ENCODE results near the gene DIS3L2.
"Not testable (repeated sequence)": the region's sequence is repeated elsewhere in the genome, so short reads cannot be mapped to it uniquely, and the experiment has no call there.

The DIS3L2 gene

DNA sequence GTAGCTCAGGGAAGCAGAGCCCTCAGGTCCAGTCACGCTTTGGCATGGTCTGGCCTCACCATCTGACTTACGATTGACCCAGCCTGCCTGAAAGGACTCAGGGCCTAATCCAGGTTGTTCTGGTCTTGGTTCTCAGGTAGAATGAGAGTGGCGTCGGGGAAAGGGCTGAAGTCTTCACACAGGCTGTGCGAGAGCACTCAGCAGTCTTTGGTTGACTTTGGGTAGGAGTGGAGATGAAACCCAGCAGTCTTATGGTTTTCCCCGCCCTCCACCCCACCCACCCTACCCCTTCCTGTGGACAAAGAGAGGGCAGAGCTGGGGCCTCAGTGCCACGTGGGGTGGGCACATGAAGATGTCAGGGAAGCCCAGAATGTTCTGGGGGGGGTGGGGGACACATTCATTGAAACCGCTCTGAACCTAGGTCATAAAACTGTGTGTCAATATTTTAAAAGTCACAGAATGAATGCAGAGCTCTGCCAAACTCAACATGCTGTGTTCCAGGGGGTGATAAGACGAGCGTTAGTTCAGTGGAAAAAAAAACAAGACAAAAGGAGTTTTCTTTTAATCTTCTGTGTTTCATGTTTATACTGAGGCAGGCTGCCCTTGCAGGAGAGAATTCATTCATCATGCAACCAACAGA is 358.4 kb downstream of the DIS3L2 start:
- DNase-seq (ENCODE audit: low read depth in 2 of 2) = no peak

GRCh38 chr2:232320443-232320803 is 358.9 kb downstream of the DIS3L2 start:
- DNase-seq (ENCODE audit: low read depth in 2 of 2) = no peak

- no peak for DNase-seq (ENCODE audit: low read depth in 2 of 2)
Observed at GRCh38 chr2:232321156-232321816, 359.8 kb downstream of the DIS3L2 start.

DNA sequence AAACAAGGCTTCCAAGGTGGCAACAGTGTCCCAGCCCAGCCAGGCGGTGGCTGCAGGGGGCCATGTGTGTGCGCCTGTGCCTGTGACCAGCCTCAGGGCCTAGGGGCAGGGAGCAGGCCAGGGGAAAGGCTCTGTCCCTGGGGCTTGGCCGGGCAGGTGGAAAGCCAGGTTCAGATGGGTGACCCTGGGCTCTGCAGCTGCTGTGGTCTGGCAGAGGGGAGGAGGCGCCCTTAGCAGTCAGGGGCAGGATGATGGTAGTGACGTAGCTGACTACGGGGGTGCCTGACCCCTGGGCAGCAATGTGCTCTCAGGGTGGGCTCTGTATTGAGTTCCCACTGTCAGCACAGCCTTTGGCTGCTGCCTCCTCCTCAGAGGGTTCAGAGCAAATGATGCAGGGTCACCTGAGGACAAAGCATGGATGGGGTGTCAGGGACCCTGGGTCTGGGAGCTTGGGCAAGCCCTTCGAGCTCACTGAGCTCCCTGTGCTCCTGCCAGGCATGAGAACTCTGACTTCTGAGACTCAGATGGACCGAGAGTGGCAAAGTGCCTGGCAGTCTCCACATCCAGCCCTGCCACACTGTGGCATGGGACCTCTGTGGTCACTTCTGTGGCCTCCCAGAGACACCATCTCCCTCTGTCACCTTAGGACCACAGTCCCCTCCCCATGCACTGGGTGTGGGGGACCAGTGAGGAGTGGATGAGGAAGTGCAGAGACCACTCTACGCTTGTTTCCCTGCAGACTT is 360.5 kb downstream of the DIS3L2 start:
- DNase-seq (ENCODE audit: low read depth in 2 of 2) = no peak

DNA sequence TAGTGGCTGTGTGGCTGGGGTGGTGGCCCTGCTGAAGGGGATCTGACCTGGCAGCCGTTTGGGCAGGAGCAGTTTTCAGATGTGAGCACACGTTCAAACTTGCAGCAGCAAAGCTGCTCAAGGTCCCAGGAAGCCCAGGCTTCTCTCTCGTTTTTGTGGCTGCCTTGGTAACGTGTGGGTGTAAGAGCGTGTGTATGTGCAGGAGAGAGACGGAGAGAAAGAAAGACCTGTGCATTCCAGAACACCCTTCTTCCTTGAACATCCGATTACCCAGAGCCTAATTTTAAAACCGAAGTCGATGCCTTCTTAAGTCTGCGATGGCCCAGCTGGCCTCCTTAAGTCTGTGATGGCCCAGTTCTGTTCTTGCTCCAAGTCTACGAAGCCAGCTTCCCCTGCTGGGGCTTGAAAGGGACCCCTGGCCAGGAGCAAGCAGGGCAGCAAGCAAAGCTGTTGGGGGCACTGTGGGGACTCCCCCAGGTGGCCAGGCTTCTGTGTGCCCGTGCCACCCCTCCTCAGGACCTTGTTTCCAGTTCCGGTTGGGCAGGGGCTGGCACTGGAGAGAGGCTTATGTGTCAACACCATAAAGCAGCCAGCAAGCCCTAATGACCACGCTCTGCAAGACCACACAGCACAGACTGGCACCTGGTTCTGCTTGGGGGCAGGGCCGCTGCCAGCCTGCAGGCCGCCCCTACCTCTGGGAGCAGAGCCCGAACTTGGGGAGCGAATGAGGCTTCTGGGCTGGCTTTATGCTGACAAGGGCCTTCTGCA is 361.2 kb downstream of the DIS3L2 start:
- no peak for DNase-seq (ENCODE audit: low read depth in 2 of 2)

- DNase-seq (ENCODE audit: low read depth in 2 of 2) = no peak
Observed at GRCh38 chr2:232323328-232323650, 361.8 kb downstream of the DIS3L2 start.

GRCh38 chr2:232323967-232324366 is 362.5 kb downstream of the DIS3L2 start:
- DNase-seq (ENCODE audit: low read depth in 2 of 2) = not testable (repeated sequence)

GRCh38 chr2:232324778-232325177 is 363.3 kb downstream of the DIS3L2 start:
- no peak for DNase-seq (ENCODE audit: low read depth in 2 of 2)

DNA sequence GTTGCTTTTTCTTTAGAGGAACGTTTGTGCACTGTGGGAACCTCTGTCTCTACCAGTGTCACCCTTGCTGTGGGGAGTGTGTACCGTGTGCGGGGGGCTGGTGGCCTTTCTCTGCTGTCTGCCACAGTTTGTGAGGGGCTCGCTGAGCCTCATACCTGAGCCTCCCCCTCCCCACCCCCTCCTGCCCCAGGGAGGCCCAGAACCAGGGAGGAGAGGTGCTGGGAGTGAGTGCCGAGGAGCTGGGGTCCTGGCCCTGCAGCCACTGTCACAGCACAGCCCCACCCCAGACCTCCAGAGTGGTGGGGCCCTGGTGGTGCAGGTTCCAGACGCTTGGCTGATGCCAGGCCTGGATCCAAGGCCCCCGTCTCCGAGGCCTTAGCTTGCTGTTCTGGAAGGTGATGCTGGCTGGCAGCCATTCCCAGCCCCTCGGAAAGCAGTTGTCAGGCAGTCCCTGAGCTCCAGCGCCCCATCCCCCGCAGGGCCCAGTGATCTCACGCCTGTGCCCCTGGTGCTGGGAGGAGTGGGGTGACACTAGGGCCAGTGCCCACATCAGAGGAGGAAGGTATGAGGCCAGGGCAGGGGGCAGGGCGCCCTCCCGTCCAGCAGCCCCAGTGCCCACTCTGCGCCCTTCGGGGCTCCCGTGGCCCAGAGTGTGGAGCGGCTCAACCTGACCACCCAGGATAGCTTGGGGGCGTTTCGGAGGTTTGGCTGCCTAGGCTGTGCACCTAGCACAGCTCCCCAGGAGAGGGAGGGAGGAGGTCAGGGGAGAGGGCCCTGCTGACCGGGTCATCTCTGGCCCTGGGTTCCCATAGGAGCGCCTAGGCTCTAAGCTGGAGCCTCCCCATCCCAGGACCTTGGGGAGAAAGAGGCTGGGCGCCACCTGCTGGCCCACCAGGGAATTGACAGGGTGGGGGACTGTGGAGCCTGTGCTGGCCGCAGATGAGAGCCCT is 364.1 kb downstream of the DIS3L2 start:
- no peak for DNase-seq (ENCODE audit: low read depth in 2 of 2)

DNA sequence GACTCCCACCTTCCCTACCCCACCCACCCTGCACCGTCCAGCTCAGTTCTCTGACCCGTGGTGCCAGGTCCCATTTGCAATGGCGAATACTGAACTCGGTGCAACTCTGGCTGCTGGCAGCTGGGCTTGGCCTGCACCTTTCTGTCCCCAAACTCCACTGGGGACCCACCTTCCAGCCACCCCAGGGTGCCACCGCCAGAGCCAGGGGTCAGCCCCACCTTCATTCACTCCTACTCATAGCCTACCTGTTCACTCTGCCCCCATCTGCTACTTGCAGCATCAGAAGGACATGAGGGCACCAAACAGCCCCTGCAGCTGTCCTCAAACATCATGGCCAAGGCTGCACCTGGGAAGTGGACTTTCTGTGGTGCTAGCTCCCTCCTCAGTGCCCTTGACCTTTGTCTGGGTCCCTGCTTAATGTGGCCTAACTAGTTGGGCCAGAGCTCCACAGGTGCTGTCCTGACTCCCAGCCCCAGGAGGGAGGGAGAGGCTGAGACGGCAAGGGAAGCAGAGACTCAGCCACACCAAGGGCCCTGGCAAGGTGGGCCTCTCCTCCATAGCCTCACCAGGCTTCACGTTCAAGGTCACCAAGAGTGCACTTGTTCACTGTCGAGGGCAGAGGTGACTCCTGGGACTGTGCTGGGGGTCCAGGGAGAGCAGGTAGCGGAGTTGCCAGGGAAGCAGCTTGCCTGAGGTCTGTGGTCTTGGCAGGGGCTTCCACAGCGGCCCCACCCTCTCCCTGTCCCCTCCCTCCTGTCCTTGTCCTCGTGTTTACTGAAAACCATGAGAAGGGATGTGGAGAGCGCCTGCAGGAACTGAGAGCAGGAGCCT is 365.0 kb downstream of the DIS3L2 start:
- DNase-seq (ENCODE audit: low read depth in 2 of 2) = not testable (repeated sequence)

DNA sequence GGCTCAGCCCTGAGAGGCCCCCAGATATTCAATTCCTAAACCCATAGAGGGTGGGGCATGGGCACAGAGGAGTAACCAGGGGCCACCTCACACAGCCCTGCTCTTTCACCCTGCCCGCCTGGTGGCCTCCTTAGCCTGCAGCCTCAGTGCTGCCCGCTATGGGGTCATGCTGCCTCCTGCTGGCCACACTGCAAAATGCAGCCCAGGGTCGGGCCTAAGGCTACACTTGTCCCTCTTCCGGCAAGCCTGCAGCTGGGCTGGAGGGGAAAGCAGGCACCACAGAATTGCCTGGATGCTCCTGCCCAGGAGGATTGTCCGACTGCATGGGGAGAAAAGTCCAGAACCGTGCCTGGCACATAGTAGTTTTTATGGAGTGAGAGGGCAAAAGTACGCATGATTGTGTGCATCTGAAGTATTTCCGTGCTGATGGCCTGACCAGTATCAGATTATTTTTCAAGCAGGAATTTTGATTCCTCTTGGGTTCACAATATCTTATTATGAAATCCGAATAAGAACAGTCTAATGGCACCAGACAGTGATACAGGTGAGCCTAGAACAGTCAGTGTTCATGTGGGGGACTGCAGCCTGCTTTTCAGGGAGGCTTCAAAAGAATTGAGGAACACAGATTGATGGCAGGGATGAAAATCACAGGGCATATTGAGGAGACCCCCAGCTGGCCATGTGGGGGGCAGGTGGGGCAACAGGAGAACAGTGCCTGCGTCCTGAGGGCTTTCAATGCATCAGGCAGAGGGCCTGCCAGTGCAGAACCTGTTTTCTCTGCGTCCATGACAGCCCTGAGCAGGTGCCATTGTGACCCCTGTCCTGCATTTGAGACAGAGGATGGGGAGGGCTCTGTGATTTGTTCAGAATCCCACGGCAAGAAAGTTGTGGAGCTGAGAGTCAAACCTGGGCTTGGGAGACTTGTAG is 365.9 kb downstream of the DIS3L2 start:
- DNase-seq (ENCODE audit: low read depth in 2 of 2) = peak; percentile 6

GRCh38 chr2:232328032-232328422 is 366.5 kb downstream of the DIS3L2 start:
- no peak for DNase-seq (ENCODE audit: low read depth in 2 of 2)

DNA sequence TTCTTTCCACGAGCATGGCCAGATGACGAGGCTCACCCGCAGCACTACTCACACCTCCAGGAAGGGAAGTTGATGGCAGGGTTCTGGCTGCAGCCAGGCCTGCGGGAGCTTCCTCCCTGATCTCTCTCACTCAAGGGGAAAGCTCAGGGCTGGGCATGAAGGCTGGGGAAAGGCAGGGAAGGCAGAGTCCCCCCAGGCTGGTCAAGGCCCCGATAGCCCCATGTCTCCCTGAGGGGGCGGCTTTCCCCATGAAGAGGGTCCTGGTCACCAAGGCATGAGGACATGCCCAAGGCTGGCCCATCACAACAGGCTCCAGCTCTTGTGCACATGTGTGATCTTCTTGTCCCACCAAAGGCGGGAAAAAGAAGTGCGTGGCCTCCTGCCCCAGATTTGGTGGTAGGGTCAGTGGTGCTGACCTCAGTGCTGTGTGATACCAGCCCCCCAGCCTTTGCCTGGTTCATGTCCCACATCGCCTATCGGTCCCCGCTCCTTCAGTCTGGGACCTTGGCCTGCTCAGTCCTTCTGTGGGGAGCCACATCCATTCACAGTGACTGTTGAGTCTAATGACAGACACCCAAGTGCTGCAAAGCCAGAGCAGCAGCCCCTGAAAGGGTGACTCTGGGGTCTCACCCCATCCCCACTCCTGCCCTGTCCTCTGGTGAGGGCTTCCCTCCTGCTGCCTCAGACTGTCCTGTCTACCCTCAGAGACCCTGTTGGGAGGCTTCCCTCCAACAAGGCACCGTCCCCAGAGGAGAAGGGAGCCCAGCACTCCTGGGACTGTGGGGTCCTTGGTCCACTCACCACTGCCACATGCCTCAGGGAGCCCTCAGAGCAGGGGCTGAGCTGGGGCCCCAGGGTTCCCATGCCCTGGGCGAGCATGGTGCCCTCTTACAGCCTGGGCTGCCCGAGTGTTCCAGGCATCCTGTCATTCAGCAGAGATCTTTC is 367.3 kb downstream of the DIS3L2 start:
- DNase-seq (ENCODE audit: low read depth in 2 of 2) = no peak

DNA sequence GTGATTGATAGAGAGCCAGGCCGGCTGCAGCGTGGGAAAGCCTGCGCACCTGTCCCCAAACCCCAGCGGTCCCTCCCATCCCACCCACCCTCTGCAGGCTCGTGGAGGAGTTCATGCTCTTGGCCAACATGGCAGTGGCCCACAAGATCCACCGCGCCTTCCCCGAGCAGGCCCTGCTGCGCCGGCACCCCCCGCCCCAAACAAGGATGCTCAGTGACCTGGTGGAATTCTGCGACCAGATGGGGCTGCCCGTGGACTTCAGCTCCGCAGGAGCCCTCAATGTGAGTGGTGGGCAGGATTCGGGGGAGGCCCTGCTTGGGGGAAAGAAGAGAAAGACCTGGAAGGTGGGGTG is 368.2 kb downstream of the DIS3L2 start:
- DNase-seq (ENCODE audit: low read depth in 2 of 2) = no peak

DNA sequence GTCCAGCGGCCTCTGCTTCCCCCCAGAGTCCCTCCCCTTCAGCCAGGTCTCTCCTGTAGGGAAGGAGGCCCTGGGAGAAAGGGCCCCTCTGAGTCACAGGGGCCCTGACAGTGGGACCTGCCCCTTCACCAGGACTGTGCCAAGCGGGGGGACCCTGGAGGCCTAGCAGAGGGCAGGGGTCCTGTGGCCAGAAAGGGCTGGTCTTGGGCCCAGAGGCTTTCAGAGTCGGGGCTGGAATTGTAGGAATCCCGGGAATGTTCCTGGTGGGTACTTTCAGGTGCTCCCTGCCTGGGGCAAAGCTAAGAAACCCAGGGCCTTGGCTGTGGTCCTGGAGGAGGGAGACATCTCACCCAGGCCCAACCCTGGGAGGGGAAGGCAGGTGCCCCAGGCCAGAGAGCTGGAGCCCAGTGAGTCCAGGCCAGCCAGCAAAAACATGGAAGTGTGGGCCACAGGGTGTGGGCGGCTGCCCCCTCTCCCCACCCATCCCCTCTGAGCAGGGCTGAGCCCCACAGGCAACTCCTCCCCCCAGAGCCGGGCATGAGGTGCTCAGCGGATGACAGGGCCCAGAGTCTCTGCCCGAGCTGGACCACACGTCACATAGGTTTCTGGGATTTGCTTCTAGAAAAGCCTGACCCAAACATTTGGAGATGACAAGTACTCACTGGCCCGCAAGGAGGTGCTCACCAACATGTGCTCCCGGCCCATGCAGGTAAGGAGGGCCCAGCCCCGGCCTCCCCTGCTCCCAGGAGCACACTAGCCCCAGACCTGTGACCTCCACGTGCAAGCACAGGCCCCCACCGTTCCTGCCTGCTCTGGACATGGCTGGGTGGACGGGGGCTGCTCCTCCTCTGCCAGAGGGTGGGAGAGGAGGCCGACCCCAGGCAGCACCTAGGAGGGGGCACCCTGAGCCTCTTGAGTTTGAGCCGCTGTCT is 368.8 kb downstream of the DIS3L2 start:
- DNase-seq (ENCODE audit: low read depth in 2 of 2) = no peak

DNA sequence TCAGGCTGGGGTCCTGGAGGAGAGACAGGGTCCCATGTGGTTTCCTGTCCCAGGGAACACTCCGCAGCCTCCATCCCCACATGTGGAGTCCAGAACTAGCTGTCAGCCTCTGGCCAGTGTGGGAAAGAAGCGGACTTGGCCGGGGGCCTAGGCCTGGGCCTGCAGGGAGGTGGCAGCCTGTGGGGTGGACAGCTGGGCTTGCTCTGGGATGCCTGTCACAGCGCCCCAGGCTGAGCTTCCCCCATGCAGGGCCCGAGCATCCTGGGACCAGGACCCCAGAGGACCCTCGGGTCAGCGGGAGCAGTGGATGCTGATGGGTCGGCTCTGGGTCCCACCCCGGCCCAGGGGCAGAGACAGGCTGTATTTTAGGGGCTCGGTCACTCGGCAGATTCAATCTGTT is 369.5 kb downstream of the DIS3L2 start:
- DNase-seq (ENCODE audit: low read depth in 2 of 2) = not testable (repeated sequence)

DNA sequence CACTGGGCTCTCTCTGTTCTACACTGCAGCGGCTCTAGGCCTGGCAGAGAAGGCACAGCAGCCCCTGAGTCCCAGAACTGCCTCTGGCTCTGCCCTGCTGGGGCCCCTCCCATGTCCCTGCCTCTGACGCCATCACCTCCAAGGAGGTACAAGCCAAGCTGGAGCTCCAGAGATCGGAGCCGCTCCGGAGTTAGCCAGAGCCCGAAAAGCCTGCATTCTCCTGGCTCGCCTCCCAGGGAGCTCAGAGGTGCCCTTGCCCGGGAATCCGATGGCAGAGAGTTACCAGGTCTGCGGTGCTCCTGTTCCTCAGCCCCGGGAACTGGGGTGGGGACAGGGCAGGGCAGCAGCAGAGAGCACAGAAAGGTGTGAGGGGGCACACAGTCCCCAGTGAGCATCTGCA is 370.1 kb downstream of the DIS3L2 start:
- not testable (repeated sequence) for DNase-seq (ENCODE audit: low read depth in 2 of 2)

Data from fibroblast of skin of left quadriceps (primary cell).